ENCODE data around the gene CAMTA1. TPM values are rescaled to one million over a fixed set of nuclear protein-coding genes. Genes with fewer than 3 reads are reported as not detected.

The CAMTA1 gene
- total and polyA plus RNA-seq, 4 donors, result 18.0 to 93.5 (median 35.8) TPM

GRCh38 chr1:7050751-7051665, 265.8 kb downstream of the CAMTA1 start:
- Histone ChIP-seq H3K27me3 (ENCODE audit: control insufficient read depth in 4 of 4, insufficient read depth in 4 of 4, low read length in 3 of 4) (no peaks in the 10 kb centered on the region), H3K36me3 (ENCODE audit: control insufficient read depth in 4 of 4, insufficient read depth in 3 of 4, low read depth in 1 of 4, low read length in 3 of 4) (no peaks in the 10 kb centered on the region), H3K4me3 (ENCODE audit: low read depth in 1 of 3, low read length in 3 of 3) (no peak overlapping the region), H3K9ac (ENCODE audit: low read depth in 1 of 2, low read length in 2 of 2) (no peak overlapping the region), H3K9me3 (ENCODE audit: control insufficient read depth in 4 of 4, low read length in 3 of 4) (peaks cover 0 to 2% (median 0%) of the 10 kb centered on the region in 4 donors), H3K27ac (ENCODE audit: low read depth in 1 of 2, low read length in 2 of 2) (no peak overlapping the region), H3K4me1 (ENCODE audit: control insufficient read depth in 4 of 4, insufficient read depth in 4 of 4, low read length in 3 of 4) (no peaks in the 10 kb centered on the region)
- TF ChIP-seq FOXA1 (IDR thresholded peaks at IDR 0.05), result no peak
- no peak for TF ChIP-seq NR2F2 (IDR thresholded peaks at IDR 0.05)
- no peak for TF ChIP-seq FOXA2 (IDR thresholded peaks at IDR 0.05)
- no peak for TF ChIP-seq ZBTB33 (IDR thresholded peaks at IDR 0.05)
- no peak for TF ChIP-seq YY1 (IDR thresholded peaks at IDR 0.05)
- no peak for TF ChIP-seq HNF4G (IDR thresholded peaks at IDR 0.05)
- no peak for TF ChIP-seq TAF1 (conservative IDR thresholded peaks at IDR 0.05)
- no peak for TF ChIP-seq REST (IDR thresholded peaks at IDR 0.05)
- no peak for TF ChIP-seq GABPA (IDR thresholded peaks at IDR 0.05 in 1 of 2, conservative IDR thresholded peaks at IDR 0.05 in 1 of 2)
- no peak for TF ChIP-seq RXRA (IDR thresholded peaks at IDR 0.05)
- TF ChIP-seq RAD21 (IDR thresholded peaks at IDR 0.05), result no peak
- no peak for TF ChIP-seq JUND (IDR thresholded peaks at IDR 0.05)
- no peak for TF ChIP-seq CTCF (IDR thresholded peaks at IDR 0.05; ENCODE audit: low read depth, low read length, missing input control)
- 82% methylated on average over 32 of the region's 32 CpGs for WGBS
- no peak for DNase-seq (ENCODE audit: low spot score)

GRCh38 chr1:7052701-7053100, 267.4 kb downstream of the CAMTA1 start:
- H3K27ac ChIP-seq (ENCODE audit: low read depth in 1 of 2, low read length in 2 of 2), result no peak overlapping the region
- no peaks in the 10 kb centered on the region for H3K27me3 ChIP-seq (ENCODE audit: control insufficient read depth in 4 of 4, insufficient read depth in 4 of 4, low read length in 3 of 4)
- H3K4me1 ChIP-seq (ENCODE audit: control insufficient read depth in 4 of 4, insufficient read depth in 4 of 4, low read length in 3 of 4), result no peaks in the 10 kb centered on the region
- H3K36me3 ChIP-seq (ENCODE audit: control insufficient read depth in 4 of 4, insufficient read depth in 3 of 4, low read depth in 1 of 4, low read length in 3 of 4), result no peaks in the 10 kb centered on the region
- no peak for TF ChIP-seq JUND (IDR thresholded peaks at IDR 0.05)
- TF ChIP-seq SP1 (IDR thresholded peaks at IDR 0.05), result no peak
- no peak for TF ChIP-seq YY1 (IDR thresholded peaks at IDR 0.05)
- no peak for TF ChIP-seq FOXA1 (IDR thresholded peaks at IDR 0.05)
- TF ChIP-seq HNF4G (IDR thresholded peaks at IDR 0.05), result no peak
- no peak for TF ChIP-seq ZBTB33 (IDR thresholded peaks at IDR 0.05)
- TF ChIP-seq RAD21 (IDR thresholded peaks at IDR 0.05), result no peak
- no peak for TF ChIP-seq RXRA (IDR thresholded peaks at IDR 0.05)
- TF ChIP-seq GABPA (IDR thresholded peaks at IDR 0.05 in 1 of 2, conservative IDR thresholded peaks at IDR 0.05 in 1 of 2), result no peak
- TF ChIP-seq FOXA2 (IDR thresholded peaks at IDR 0.05), result no peak
- TF ChIP-seq, protein P1, sequence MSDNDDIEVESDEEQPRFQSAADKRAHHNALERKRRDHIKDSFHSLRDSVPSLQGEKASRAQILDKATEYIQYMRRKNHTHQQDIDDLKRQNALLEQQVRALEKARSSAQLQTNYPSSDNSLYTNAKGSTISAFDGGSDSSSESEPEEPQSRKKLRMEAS (IDR thresholded peaks at IDR 0.05), result no peak
- no peak for TF ChIP-seq REST (IDR thresholded peaks at IDR 0.05)
- no peak for TF ChIP-seq NR2F2 (IDR thresholded peaks at IDR 0.05)
- H3K9ac ChIP-seq (ENCODE audit: low read depth in 1 of 2, low read length in 2 of 2), result no peak overlapping the region
- WGBS, result 75% methylated on average over 13 of the region's 13 CpGs
- H3K9me3 ChIP-seq (ENCODE audit: control insufficient read depth in 4 of 4, low read length in 3 of 4), result no peaks in the 10 kb centered on the region
- no peak overlapping the region for H3K4me3 ChIP-seq (ENCODE audit: low read depth in 1 of 3, low read length in 3 of 3)
- no peak for DNase-seq (ENCODE audit: low spot score)

Measured in liver (tissue), 9 donors.